Psoas muscle (tissue), 8 donors: ENCODE results near the gene RARB. TPM values are rescaled to one million over a fixed set of nuclear protein-coding genes. Genes with fewer than 3 reads are reported as not detected.

ENCODE experiments used
- ATAC-seq, 4 donors: fragments of 200-7000 bp; cut with Tn5 transposase; one replicate each; pipeline ENCODE4 v1.9.1; 2020; ENCODE audit warnings: moderate library complexity in 3 of 4, mild to moderate bottlenecking in 2 of 4
- DNase-seq, 2 donors: peaks; one replicate each; pipeline ENCODE4 v3.0.0-alpha.2; 2020
- H3K27ac ChIP-seq: fragments of 200-600 bp; one replicate; pipeline ENCODE4 v1.8.0; 2022
- H3K27me3 ChIP-seq, 3 donors: fragments of 200-600 bp in 1 of 3; one replicate each; pipeline versions ENCODE4 v1.6.1 to v1.8.0; 2013 to 2022; ENCODE audit warnings: low read length in 2 of 3, mild to moderate bottlenecking in 2 of 3, moderate library complexity in 1 of 3; ENCODE audit not compliant: insufficient read depth in 3 of 3
- H3K36me3 ChIP-seq, 2 donors: fragments of 200-600 bp in 1 of 2; one replicate each; pipeline versions ENCODE4 v1.6.1 to v1.8.0; 2013 to 2022; ENCODE audit warnings: low read depth in 1 of 2, mild to moderate bottlenecking in 1 of 2, moderate library complexity in 1 of 2; ENCODE audit not compliant: insufficient read depth in 1 of 2
- H3K4me1 ChIP-seq: fragments of 200-600 bp; one replicate; pipeline ENCODE4 v1.8.0; 2022
- H3K4me3 ChIP-seq: fragments of 200-600 bp; one replicate; pipeline ENCODE4 v1.8.0; 2022; ENCODE audit warnings: mild to moderate bottlenecking
- H3K9me3 ChIP-seq: fragments of 200-600 bp; one replicate; pipeline ENCODE4 v1.8.0; 2022
- WGBS, 3 donors: extraction: QIAGEN DNeasy Blood & Tissue Kit; methylation state at CpG; one replicate each; pipeline versions ENCODE4 v1.1.6 to v1.1.7; 2013; 5-methylcytosine and 5-hydroxymethylcytosine counted together
- intact Hi-C, 2 donors: fragments of 100-400 bp; cut with DNase I; formaldehyde crosslinking; loops; one replicate each; pipeline versions ENCODE4 v1.11.0 to v1.14.2; 2022
- polyA plus RNA-seq, 3 donors: library from polyadenylated mRNA; stranded (reverse); fragments of 200-250 nt; gene quantifications; one replicate each; pipeline ENCODE4 v1.2.3, GENCODE V29; 2013
- total RNA-seq, 4 donors: library from RNA; stranded (reverse); fragmentation: NEBNext Ultra II Directional in 2 of 4; extraction: Animal tissue kit (Norgen Biotek cat#: 25700) in 2 of 4; gene quantifications; one replicate each; pipeline versions ENCODE4 v1.2.1 to v1.2.4, GENCODE V29; 2021 to 2023
- TF ChIP-seq, protein P1 (sequence below): fragments of 200-600 bp; IDR thresholded peaks from one replicate; pipeline ENCODE4 v1.8.0; 2022; ENCODE audit warnings: antibody characterized with exemption
- donor health status: healthy with polysubstance abuse.
- donor health status: DM: no; HTN: no; CAD: no; lungs with moderate emphysema.
- donor health status: Bipolar disorder and iron deficiency.
- donor health status: healthy.
- donor health status: DM: yes; HTN: yes; CAD: no.
- donor health status: DM: no; HTN: no; CAD: no.
- donor health status: DM: no; HTN: no; CAD: no.
- donor health status: DM: yes; HTN: yes; CAD: no.

Gene RARB
- total and polyA plus RNA-seq, 7 donors = 1.1 to 5.4 (median 1.9) TPM

DNA sequence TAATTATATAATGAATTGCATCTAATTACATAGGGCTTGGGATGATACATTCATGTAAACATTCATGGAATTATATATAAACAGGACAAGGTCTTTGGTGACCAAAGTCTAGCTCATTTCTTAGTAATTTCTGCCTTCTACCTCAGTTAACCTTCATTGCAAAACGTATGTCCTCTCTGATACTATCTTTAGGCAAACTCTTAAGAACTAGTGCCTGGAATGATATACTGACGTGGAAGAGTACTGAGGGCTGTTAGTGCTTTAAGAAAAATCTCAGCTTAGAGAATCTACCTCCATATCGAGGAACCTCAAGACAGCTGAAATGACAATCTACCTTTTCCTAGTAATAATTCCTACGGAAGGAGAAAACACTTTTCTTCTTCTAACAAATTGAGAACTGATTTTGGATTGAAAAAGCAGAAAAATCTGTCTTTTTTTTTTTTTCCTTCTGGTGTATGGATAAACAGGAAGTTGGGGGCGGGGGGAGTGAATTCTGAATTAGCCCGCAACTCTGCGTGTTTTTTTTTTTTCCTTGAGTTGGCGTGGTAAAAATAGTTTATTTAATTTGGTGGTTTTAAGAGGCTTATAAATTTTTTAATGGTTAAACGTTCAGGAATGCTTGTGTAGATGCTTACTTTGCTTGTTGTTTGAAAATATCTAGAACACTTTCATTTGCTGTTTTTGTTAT lies 43.2 kb downstream of the RARB start:
- H3K4me1 ChIP-seq = peaks cover 59% of the 10 kb centered on the region
- 36 to 53% (median 36%) methylated on average over 9 of the region's 9 CpGs for whole genome bisulfite sequencing, 3 donors
- H3K27ac ChIP-seq = peak overlapping the region; percentile 34
- intact Hi-C loops = no loop called here
- no peaks in the 10 kb centered on the region for H3K36me3 ChIP-seq
- TF ChIP-seq, protein P1, sequence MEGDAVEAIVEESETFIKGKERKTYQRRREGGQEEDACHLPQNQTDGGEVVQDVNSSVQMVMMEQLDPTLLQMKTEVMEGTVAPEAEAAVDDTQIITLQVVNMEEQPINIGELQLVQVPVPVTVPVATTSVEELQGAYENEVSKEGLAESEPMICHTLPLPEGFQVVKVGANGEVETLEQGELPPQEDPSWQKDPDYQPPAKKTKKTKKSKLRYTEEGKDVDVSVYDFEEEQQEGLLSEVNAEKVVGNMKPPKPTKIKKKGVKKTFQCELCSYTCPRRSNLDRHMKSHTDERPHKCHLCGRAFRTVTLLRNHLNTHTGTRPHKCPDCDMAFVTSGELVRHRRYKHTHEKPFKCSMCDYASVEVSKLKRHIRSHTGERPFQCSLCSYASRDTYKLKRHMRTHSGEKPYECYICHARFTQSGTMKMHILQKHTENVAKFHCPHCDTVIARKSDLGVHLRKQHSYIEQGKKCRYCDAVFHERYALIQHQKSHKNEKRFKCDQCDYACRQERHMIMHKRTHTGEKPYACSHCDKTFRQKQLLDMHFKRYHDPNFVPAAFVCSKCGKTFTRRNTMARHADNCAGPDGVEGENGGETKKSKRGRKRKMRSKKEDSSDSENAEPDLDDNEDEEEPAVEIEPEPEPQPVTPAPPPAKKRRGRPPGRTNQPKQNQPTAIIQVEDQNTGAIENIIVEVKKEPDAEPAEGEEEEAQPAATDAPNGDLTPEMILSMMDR = no peak
- no peaks in the 10 kb centered on the region for H3K27me3 ChIP-seq
- peak overlapping the region; percentile 37 for H3K4me3 ChIP-seq
- ATAC-seq (peak in 3 of 4 donors; percentile 48 to 70 (median 69)), DNase-seq (no peak)
- no peaks in the 10 kb centered on the region for H3K9me3 ChIP-seq

DNA sequence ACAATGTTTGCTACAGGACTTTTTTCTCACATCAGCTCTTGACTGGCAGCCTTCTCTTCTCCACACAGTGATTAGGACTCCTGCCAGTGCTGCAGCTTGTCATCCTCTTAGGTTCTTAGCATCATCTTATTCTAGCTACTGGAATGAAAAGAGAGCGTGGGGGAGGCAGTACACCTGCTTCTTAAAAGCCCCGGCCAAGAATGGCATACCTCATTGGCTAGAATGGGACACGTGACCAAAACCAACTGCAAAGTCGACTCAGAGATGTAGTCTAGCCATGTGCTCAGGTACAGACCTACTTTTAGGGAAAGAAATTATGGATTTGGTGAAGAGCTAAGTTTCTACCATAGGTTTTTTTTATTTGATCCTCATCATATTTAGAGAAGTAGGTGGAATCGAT lies 44.1 kb downstream of the RARB start:
- 73 to 91% (median 81%) methylated on average over 5 of the region's 5 CpGs for WGBS, 3 donors
- no peaks in the 10 kb centered on the region for H3K27me3 ChIP-seq
- H3K4me1 ChIP-seq = peaks cover 59% of the 10 kb centered on the region
- peak in 1 of 4 donors; percentile 22 for ATAC-seq
- no peak for DNase-seq
- peak overlapping the region; percentile 34 for H3K27ac ChIP-seq
- TF ChIP-seq, protein P1 = no peak
- no peak overlapping the region for H3K4me3 ChIP-seq
- intact Hi-C loops = no loop called here
- H3K36me3 ChIP-seq = no peaks in the 10 kb centered on the region
- no peaks in the 10 kb centered on the region for H3K9me3 ChIP-seq

DNA sequence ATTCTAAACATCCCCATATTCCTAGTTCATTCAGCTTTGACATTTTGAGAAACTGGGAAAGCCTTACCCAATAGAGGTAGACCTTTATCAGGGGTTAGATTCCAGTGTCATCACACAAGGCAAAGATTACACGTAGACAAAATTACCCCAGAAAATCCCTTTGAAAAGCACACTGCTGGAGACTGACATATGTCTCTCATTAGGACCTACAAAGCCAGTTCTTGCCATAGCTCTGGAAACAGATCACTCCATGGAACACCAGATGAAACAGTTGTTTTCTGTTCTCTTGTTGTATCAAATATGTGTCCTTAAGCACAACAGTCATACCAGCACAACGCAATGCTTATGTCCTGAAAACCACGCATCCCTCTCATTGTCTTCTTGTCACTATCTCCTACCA lies 44.7 kb downstream of the RARB start:
- TF ChIP-seq, protein P1 = no peak
- Histone ChIP-seq H3K4me3 (no peak overlapping the region), H3K9me3 (no peaks in the 10 kb centered on the region), H3K27me3 (no peaks in the 10 kb centered on the region), H3K27ac (peak overlapping the region; percentile 1), H3K4me1 (peaks cover 59% of the 10 kb centered on the region), H3K36me3 (no peaks in the 10 kb centered on the region)
- DNase-seq = no peak
- intact Hi-C loops = no loop called here
- 79 to 88% (median 82%) methylated on average over 3 of the region's 3 CpGs for WGBS, 3 donors
- ATAC-seq = no peak

DNA sequence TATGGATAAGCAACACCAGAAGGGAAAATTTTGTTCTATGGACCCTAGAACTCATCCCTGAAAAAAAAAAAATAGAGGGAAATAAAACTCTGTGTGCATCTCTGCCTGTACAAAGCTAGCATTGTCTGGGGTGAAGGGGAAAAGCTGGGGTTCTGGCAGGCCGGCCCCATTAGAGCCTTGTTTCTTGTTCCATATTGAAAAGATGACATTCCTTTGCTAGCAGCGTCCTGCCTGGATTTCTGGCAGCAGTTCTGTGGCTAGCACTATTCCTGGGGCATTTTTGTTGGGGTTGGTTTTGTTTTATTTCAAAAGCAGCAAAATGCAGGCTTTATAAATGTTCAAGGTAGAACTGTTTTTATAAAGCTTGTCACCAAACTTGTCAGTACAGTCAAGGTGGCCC lies 45.2 kb downstream of the RARB start:
- H3K36me3 ChIP-seq = no peaks in the 10 kb centered on the region
- peaks cover 58% of the 10 kb centered on the region for H3K4me1 ChIP-seq
- H3K27ac ChIP-seq = peak overlapping the region; percentile 28
- TF ChIP-seq, protein P1 = no peak
- H3K27me3 ChIP-seq = no peaks in the 10 kb centered on the region
- H3K9me3 ChIP-seq = no peaks in the 10 kb centered on the region
- WGBS, 3 donors = 53 to 81% (median 54%) methylated on average over 2 of the region's 2 CpGs
- DNase-seq (no peak), ATAC-seq (no peak)
- H3K4me3 ChIP-seq = no peak overlapping the region
- intact Hi-C loops = no loop called here

DNA sequence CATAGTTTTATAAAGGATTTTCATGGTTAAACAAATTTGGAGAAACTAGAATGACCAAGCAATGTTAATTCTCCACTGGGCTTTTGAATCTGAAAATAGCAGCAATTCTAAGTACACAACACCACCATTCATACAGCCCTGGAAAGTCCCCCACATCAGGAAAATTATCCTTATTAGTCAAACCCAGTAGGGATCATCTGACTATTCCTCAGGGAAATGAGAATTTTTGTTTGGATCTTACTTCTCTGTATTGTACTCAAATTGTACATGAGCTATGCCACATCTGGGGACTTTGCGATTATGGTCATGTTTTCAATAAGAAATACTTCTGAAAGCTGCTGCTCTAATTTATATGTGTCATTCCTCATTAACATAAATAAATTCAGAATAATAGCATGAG lies 46.0 kb downstream of the RARB start:
- Histone ChIP-seq H3K36me3 (no peaks in the 10 kb centered on the region), H3K27me3 (no peaks in the 10 kb centered on the region), H3K9me3 (no peaks in the 10 kb centered on the region), H3K4me3 (no peak overlapping the region), H3K27ac (no peak overlapping the region), H3K4me1 (peaks cover 50% of the 10 kb centered on the region)
- ATAC-seq (no peak), DNase-seq (no peak)
- intact Hi-C loops = no loop called here
- WGBS, 3 donors = 78 to 84% (median 80%) methylated on average over 1 of the region's 1 CpG
- TF ChIP-seq, protein P1 = no peak
